Measurements from ENCODE around the gene SPACDR. TPM values are rescaled to one million over a fixed set of nuclear protein-coding genes. Genes with fewer than 3 reads are reported as not detected.

The SPACDR gene
- total RNA-seq, 1 experiment from 2014 or later, result 4.5 TPM

DNA sequence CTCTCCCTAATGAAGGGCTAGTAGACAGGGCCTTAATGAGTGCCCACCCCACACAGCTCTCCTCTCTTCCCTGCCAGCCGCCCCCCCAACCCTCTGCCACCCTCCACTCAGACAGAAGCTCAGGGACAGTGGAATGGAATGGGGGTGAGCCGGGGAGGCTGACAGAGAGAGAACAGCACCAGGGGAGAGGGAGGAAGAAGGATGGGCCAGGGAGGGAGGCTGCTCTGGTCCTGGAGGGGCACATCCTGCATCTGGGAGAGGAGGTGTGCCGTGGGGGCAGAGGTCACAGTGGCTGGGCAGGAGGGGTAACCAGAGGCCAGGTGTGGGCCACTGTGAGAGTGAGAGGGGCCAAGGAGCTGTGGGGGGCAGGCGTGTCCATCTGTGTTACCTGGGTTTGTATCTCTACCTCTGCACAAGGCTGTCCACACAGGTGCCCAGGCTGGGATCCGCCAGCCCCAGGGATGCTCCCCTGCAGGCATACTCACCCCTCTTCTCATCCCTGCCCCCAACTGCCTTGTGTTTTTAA lies 22.1 kb upstream of the SPACDR start:
- H3K4me3 Mint-ChIP-seq (ENCODE audit: low read depth, unreplicated experiment), result no peak overlapping the region

DNA sequence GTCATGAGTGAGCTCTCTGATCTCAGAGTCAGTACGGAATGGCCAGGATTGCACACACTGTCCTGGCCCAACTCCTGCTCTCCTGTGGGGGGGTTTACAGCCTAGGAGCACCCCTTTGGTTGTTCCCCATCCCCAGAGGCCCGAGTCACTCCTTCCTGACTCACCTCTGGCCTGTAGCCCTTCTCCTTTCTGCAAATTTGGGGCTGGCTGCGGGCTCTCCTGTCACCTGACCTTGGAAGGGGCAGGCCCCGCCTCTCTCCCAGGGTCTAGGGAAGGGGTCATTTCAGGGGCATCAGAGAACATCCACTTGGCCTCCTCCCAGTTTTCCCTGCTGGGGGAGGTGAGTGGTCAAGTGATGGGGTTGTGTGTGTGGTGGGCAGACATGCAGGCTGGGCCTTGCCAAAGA lies 21.4 kb upstream of the SPACDR start:
- H3K27ac Mint-ChIP-seq (ENCODE audit: unreplicated experiment), result no peak overlapping the region

More for the DNA sequence above, 22.1 kb upstream of the SPACDR start:
- no TSS peak for BruUV-seq (replicated peaks)
- intact Hi-C loops (cut with micrococcal nuclease; ENCODE audit: unreplicated experiment), result no loop called here
- TF ChIP-seq, protein P1, sequence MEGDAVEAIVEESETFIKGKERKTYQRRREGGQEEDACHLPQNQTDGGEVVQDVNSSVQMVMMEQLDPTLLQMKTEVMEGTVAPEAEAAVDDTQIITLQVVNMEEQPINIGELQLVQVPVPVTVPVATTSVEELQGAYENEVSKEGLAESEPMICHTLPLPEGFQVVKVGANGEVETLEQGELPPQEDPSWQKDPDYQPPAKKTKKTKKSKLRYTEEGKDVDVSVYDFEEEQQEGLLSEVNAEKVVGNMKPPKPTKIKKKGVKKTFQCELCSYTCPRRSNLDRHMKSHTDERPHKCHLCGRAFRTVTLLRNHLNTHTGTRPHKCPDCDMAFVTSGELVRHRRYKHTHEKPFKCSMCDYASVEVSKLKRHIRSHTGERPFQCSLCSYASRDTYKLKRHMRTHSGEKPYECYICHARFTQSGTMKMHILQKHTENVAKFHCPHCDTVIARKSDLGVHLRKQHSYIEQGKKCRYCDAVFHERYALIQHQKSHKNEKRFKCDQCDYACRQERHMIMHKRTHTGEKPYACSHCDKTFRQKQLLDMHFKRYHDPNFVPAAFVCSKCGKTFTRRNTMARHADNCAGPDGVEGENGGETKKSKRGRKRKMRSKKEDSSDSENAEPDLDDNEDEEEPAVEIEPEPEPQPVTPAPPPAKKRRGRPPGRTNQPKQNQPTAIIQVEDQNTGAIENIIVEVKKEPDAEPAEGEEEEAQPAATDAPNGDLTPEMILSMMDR (IDR thresholded peaks at IDR 0.05; ENCODE audit: unreplicated experiment), result no peak
- Mint-ChIP-seq H3K4me1 (ENCODE audit: low read depth, unreplicated experiment) (no peaks in the 10 kb centered on the region), H3K36me3 (ENCODE audit: insufficient read depth, unreplicated experiment) (peaks cover 5% of the 10 kb centered on the region), H3K27ac (ENCODE audit: unreplicated experiment) (no peak overlapping the region), H3K9me3 (ENCODE audit: low read depth, unreplicated experiment) (no peaks in the 10 kb centered on the region), H3K27me3 (ENCODE audit: unreplicated experiment) (no peaks in the 10 kb centered on the region)
- CTCF ChIA-PET, result no interaction called here
- DNase-seq, result no peak

DNA sequence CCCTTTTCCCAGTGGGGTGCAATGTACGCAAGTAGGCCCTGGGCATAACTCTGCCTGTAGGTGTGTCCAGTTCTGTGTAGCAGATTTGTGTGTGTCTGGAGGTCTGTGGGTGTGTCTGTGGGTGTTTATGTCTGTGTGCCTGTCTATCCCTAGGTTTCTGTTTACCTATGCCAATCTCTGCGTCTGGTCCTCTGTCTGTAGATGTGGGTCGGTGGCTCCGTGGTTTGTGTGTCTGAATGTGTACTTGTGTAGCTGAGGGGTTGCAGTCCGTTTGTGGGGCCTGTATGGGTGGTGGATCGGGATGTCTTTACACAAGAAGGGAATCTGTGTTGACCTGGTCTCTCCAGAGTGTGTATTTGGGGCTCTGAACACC lies 20.6 kb upstream of the SPACDR start:
- CTCF ChIA-PET, result interaction anchor here (0.6 kb wide), 1 partner anchor 19 kb away, joined by 4 read pairs; no protein-coding TSS in a partner anchor
- no peaks in the 10 kb centered on the region for H3K9me3 Mint-ChIP-seq (ENCODE audit: low read depth, unreplicated experiment)
- H3K4me3 Mint-ChIP-seq (ENCODE audit: low read depth, unreplicated experiment), result no peak overlapping the region
- no peaks in the 10 kb centered on the region for H3K36me3 Mint-ChIP-seq (ENCODE audit: insufficient read depth, unreplicated experiment)
- TF ChIP-seq, protein P1 (IDR thresholded peaks at IDR 0.05; ENCODE audit: unreplicated experiment), result no peak
- no TSS peak for BruUV-seq (replicated peaks)
- no peaks in the 10 kb centered on the region for H3K4me1 Mint-ChIP-seq (ENCODE audit: low read depth, unreplicated experiment)
- no peak overlapping the region for H3K27ac Mint-ChIP-seq (ENCODE audit: unreplicated experiment)
- DNase-seq, result no peak
- H3K27me3 Mint-ChIP-seq (ENCODE audit: unreplicated experiment), result no peaks in the 10 kb centered on the region
- intact Hi-C loops (cut with micrococcal nuclease; ENCODE audit: unreplicated experiment), result no loop called here

More for the DNA sequence above, 21.4 kb upstream of the SPACDR start:
- no peaks in the 10 kb centered on the region for H3K9me3 Mint-ChIP-seq (ENCODE audit: low read depth, unreplicated experiment)
- no TSS peak for BruUV-seq (replicated peaks)
- no peak for DNase-seq
- no peaks in the 10 kb centered on the region for H3K27me3 Mint-ChIP-seq (ENCODE audit: unreplicated experiment)
- H3K4me3 Mint-ChIP-seq (ENCODE audit: low read depth, unreplicated experiment), result no peak overlapping the region
- H3K36me3 Mint-ChIP-seq (ENCODE audit: insufficient read depth, unreplicated experiment), result no peaks in the 10 kb centered on the region
- TF ChIP-seq, protein P1 (IDR thresholded peaks at IDR 0.05; ENCODE audit: unreplicated experiment), result no peak
- H3K4me1 Mint-ChIP-seq (ENCODE audit: low read depth, unreplicated experiment), result no peaks in the 10 kb centered on the region
- intact Hi-C loops (cut with micrococcal nuclease; ENCODE audit: unreplicated experiment), result no loop called here
- CTCF ChIA-PET, result no interaction called here

- Mint-ChIP-seq H3K9me3 (ENCODE audit: low read depth, unreplicated experiment) (no peaks in the 10 kb centered on the region), H3K27me3 (ENCODE audit: unreplicated experiment) (no peaks in the 10 kb centered on the region), H3K4me1 (ENCODE audit: low read depth, unreplicated experiment) (no peaks in the 10 kb centered on the region), H3K36me3 (ENCODE audit: insufficient read depth, unreplicated experiment) (peaks cover 3% of the 10 kb centered on the region), H3K4me3 (ENCODE audit: low read depth, unreplicated experiment) (peak within 1 kb of the TSS; percentile 69), H3K27ac (ENCODE audit: unreplicated experiment) (no peak within 1 kb of the TSS)
- TF ChIP-seq, protein P1 (IDR thresholded peaks at IDR 0.05; ENCODE audit: unreplicated experiment), result no peak
- BruUV-seq (replicated peaks), result no TSS peak
- intact Hi-C loops (cut with micrococcal nuclease; ENCODE audit: unreplicated experiment), result no loop called here
- CTCF ChIA-PET, result interaction anchor here (0.6 to 1.0 kb wide), 2 partner anchors 18 to 19 kb away, joined by 4 to 6 read pairs; no protein-coding TSS in a partner anchor
- peak; percentile 32 for DNase-seq
These were observed 19.9 kb upstream of the SPACDR start, which contains the start of gene NYAP1 for GRCh38 chr7:100483722-100484672. TSS of gene NYAP1 (plus strand) at chr7:100483927. CDS start at chr7:100485312, 1,385 bp downstream.

All from Calu3 (cell line).